H1 (cell line): ENCODE data around the gene MPHOSPH8. TPM values are rescaled to one million over a fixed set of nuclear protein-coding genes. Genes with fewer than 3 reads are reported as not detected.

Experiments used
- ASH2L ChIP-seq: fragments of 200-600, 300-600 bp; sonication (generic); IDR thresholded peaks from one replicate; pipeline ENCODE4 v1.7.1; 2017; ENCODE audit warnings: low read length
- BACH1 ChIP-seq: IDR thresholded peaks from 2 replicates; pipeline ENCODE4 v1.6.1; 2012; ENCODE audit warnings: low read length, improper control_type of control experiment
- CEBPB ChIP-seq: IDR thresholded peaks from 2 replicates; pipeline ENCODE4 v1.6.1; 2012; ENCODE audit warnings: low read depth, low read length
- MAFK ChIP-seq: IDR thresholded peaks from 2 replicates; pipeline ENCODE4 v1.6.1; 2012; ENCODE audit warnings: low read depth, mild to moderate bottlenecking, improper control_type of control experiment, low read length
- TBP ChIP-seq: IDR thresholded peaks from 2 replicates; pipeline ENCODE4 v1.6.1; 2011; ENCODE audit warnings: low read depth, low read length, improper control_type of control experiment
- polyA plus RNA-seq, 7 experiments: library from polyadenylated mRNA; depleted of rRNA in 3 of 7; stranded (reverse) in 5 of 7; unstranded in 2 of 7; fragments of >200 nt in 5 of 7; fragments of 200-250 nt in 2 of 7; gene quantifications; 1 replicate in 5 of 7; 2 replicates in 1 of 7; 4 replicates in 1 of 7; pipeline versions ENCODE4 v1.2.1 to v1.2.3, GENCODE V29; 2011 to 2013; ENCODE audit warnings: missing spikeins in 2 of 7, mixed read lengths in 2 of 7
- total RNA-seq: library from RNA; stranded (reverse); fragmentation: NEBNext Ultra II Directional; extraction: Animal tissue kit (Norgen Biotek cat#: 25700); gene quantifications from 2 replicates; pipeline ENCODE4 v1.2.1, GENCODE V29; 2021
- TF ChIP-seq, protein P1 (sequence below): fragments of 300-600 bp; sonication (generic); IDR thresholded peaks from 2 replicates; pipeline ENCODE4 v1.7.1; 2012; ENCODE audit warnings: low read length, moderate library complexity, mild to moderate bottlenecking, inconsistent platforms; ENCODE audit not compliant: insufficient replicate concordance

MPHOSPH8 gene
- total and polyA plus RNA-seq, 2 of the 8 experiments (the other 6 are each of a cell fraction or from before 2014, with no cell fraction given): 8.3 to 20.5 TPM

DNA sequence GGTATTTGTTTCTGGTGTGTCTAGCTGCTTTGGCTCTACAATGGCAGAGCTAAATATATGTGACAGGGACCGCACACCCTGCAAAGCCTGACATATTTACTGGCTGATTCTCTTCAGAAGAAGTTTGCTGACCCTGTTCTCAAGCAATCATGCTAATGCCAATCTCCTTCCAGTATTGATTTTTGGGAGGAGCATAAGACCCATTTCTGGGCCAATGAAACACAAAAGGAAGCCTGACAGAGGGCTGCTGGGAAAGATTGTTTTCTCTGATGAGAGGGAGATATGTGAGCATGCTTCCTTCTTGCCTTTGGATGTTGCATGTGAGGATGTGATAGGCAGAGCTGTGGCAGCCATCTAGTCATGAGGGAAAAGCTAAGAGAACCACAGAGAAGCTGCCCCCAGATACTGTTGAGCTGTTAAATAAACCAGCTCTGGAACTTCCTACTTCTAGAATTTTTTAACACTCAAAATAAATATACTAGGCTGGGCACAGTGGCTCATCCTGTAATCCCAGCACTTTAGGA is 40.7 kb upstream of the MPHOSPH8 start (continued):
- TF ChIP-seq, protein P1, sequence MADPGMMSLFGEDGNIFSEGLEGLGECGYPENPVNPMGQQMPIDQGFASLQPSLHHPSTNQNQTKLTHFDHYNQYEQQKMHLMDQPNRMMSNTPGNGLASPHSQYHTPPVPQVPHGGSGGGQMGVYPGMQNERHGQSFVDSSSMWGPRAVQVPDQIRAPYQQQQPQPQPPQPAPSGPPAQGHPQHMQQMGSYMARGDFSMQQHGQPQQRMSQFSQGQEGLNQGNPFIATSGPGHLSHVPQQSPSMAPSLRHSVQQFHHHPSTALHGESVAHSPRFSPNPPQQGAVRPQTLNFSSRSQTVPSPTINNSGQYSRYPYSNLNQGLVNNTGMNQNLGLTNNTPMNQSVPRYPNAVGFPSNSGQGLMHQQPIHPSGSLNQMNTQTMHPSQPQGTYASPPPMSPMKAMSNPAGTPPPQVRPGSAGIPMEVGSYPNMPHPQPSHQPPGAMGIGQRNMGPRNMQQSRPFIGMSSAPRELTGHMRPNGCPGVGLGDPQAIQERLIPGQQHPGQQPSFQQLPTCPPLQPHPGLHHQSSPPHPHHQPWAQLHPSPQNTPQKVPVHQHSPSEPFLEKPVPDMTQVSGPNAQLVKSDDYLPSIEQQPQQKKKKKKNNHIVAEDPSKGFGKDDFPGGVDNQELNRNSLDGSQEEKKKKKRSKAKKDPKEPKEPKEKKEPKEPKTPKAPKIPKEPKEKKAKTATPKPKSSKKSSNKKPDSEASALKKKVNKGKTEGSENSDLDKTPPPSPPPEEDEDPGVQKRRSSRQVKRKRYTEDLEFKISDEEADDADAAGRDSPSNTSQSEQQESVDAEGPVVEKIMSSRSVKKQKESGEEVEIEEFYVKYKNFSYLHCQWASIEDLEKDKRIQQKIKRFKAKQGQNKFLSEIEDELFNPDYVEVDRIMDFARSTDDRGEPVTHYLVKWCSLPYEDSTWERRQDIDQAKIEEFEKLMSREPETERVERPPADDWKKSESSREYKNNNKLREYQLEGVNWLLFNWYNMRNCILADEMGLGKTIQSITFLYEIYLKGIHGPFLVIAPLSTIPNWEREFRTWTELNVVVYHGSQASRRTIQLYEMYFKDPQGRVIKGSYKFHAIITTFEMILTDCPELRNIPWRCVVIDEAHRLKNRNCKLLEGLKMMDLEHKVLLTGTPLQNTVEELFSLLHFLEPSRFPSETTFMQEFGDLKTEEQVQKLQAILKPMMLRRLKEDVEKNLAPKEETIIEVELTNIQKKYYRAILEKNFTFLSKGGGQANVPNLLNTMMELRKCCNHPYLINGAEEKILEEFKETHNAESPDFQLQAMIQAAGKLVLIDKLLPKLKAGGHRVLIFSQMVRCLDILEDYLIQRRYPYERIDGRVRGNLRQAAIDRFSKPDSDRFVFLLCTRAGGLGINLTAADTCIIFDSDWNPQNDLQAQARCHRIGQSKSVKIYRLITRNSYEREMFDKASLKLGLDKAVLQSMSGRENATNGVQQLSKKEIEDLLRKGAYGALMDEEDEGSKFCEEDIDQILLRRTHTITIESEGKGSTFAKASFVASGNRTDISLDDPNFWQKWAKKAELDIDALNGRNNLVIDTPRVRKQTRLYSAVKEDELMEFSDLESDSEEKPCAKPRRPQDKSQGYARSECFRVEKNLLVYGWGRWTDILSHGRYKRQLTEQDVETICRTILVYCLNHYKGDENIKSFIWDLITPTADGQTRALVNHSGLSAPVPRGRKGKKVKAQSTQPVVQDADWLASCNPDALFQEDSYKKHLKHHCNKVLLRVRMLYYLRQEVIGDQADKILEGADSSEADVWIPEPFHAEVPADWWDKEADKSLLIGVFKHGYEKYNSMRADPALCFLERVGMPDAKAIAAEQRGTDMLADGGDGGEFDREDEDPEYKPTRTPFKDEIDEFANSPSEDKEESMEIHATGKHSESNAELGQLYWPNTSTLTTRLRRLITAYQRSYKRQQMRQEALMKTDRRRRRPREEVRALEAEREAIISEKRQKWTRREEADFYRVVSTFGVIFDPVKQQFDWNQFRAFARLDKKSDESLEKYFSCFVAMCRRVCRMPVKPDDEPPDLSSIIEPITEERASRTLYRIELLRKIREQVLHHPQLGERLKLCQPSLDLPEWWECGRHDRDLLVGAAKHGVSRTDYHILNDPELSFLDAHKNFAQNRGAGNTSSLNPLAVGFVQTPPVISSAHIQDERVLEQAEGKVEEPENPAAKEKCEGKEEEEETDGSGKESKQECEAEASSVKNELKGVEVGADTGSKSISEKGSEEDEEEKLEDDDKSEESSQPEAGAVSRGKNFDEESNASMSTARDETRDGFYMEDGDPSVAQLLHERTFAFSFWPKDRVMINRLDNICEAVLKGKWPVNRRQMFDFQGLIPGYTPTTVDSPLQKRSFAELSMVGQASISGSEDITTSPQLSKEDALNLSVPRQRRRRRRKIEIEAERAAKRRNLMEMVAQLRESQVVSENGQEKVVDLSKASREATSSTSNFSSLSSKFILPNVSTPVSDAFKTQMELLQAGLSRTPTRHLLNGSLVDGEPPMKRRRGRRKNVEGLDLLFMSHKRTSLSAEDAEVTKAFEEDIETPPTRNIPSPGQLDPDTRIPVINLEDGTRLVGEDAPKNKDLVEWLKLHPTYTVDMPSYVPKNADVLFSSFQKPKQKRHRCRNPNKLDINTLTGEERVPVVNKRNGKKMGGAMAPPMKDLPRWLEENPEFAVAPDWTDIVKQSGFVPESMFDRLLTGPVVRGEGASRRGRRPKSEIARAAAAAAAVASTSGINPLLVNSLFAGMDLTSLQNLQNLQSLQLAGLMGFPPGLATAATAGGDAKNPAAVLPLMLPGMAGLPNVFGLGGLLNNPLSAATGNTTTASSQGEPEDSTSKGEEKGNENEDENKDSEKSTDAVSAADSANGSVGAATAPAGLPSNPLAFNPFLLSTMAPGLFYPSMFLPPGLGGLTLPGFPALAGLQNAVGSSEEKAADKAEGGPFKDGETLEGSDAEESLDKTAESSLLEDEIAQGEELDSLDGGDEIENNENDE: no peak
- no peak for TF ChIP-seq CEBPB
- TF ChIP-seq MAFK: no peak
- TF ChIP-seq TBP: no peak
- TF ChIP-seq ASH2L: no peak
- TF ChIP-seq BACH1: no peak
